Stimulated activated CD8-positive, alpha-beta memory T cell treated with anti-CD3 and anti-CD28 coated beads, Interleukin-4, amount 100 ng/mL, for 24 hours (primary cell): ENCODE results near the gene ERAS.
A peak's percentile ranks its signal among the peaks of the same experiment; 100 is the strongest.
"Not testable (repeated sequence)": the region's sequence is repeated elsewhere in the genome, so short reads cannot be mapped to it uniquely, and the experiment has no call there.

Source experiments
- DNase-seq: peaks from one replicate; pipeline ENCODE4 v3.0.0-alpha.2; 2020; ENCODE audit warnings: low read depth

Gene ERAS

DNA sequence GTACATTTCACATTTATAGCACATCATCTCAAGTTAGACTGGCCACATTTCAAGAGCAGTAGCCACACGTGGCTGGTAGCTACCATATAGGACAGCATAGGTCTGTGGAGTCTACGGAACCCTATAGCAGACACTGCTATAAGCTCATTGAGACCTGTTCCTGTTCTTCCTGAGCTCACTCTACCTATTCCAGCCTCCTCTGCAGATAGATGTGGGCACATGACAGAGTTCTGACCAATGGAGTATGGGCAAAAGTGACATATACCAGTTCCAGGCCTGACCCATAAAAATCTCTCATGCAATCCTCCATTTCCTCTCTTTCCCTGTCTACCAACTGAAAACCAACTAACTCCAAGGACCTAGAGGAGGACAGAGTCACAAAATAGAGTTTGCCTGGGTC lies 28.0 kb upstream of the ERAS start:
- no peak for DNase-seq

GRCh38 chrX:48800574-48801279 lies 25.6 kb upstream of the ERAS start:
- DNase-seq, result no peak

DNA sequence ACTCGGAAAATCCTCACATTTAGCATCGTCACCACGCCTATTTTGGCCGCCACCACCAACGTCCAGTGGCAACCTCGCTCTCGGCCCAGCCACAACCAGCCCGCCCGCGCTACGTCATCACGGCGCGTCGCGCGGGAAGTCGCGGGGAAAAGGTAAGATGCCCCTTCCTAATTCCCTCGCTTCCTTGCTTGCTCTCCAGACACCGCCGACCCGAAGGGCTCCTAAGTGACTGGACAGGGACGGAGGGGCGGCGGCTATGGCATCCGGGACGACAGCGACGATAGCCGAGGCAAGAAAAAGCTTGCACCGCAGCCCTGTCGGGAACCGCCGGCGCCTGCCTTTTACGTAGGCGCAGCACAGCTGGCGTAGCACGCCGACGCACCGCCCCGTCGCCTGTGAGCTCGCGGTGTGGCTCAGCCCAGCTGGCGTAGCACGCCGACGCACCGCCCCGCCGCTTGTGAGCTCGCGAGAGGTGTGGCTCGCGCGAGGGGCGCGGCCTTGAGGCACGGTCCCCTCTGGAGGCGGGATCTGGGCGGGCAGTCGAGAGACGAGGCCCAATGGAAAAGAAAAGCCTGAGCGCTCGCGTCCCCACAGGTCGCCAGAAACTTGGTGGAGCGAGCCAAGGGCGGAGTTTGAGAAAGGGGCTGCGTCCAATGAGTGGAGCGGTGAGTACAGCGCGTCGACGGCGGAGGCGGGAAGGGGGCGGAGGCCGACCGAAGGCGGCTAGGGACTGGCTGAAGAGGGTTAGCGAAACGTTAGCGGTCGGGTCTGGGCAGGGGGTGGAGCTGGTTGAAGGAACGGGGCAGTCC lies 24.8 kb upstream of the ERAS start, which contains the start of gene HDAC6:
Gene HDAC6, plus strand, starts transcription at position 788 of the 809 bp plus-strand sequence. CDS start 626 bp downstream, outside the sequence.
- peak; percentile 87 for DNase-seq

GRCh38 chrX:48802089-48802904 lies 24.0 kb upstream of the ERAS start:
- peak; percentile 61 for DNase-seq

DNA sequence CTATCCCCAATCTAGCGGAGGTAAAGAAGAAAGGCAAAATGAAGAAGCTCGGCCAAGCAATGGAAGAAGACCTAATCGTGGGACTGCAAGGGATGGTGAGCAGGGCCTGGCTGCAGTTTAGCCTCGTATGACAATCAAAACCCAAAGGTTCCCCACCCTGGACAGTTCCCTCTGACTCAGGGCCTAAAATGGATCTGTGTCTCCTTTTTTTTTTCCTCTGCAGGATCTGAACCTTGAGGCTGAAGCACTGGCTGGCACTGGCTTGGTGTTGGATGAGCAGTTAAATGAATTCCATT lies 23.5 kb upstream of the ERAS start:
- DNase-seq, result no peak

GRCh38 chrX:48806081-48806480 lies 20.2 kb upstream of the ERAS start:
- DNase-seq, result no peak

DNA sequence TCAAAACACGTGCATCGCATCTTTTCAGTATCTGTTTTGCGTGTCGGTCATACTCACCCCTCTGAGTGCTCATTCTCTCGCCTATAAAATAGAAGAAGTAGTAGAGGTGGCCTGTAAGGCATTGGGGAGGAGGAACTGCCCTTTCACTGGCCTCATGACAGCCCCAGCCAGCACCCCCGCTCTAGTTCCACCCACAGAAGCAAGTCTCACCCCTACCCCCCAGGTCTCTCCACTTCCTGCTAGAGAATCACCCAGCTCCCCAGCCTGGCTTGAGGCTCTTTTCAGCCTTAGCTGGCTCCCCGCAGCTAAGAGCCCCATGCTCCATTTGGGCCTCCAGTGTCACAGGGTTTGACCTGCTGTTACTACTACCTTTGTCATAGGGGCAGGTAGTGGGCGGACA lies 12.7 kb upstream of the ERAS start:
- no peak for DNase-seq

- no peak for DNase-seq
These were observed 11.6 kb upstream of the ERAS start for GRCh38 chrX:48814722-48815121.

DNA sequence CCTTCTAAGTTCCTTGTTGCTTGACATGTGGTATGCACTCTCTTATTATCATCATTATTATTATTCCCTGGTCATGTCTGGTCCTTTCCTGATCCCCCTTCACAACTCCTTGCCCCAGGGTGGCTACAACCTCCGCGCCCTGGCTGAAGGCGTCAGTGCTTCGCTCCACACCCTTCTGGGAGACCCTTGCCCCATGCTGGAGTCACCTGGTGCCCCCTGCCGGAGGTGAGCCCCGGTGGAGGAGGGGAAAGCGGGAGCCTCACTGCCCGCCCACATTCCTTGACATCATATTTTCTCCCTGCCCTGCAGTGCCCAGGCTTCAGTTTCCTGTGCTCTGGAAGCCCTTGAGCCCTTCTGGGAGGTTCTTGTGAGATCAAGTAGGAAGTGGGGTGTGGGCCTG lies 11.0 kb upstream of the ERAS start:
- no peak for DNase-seq

DNA sequence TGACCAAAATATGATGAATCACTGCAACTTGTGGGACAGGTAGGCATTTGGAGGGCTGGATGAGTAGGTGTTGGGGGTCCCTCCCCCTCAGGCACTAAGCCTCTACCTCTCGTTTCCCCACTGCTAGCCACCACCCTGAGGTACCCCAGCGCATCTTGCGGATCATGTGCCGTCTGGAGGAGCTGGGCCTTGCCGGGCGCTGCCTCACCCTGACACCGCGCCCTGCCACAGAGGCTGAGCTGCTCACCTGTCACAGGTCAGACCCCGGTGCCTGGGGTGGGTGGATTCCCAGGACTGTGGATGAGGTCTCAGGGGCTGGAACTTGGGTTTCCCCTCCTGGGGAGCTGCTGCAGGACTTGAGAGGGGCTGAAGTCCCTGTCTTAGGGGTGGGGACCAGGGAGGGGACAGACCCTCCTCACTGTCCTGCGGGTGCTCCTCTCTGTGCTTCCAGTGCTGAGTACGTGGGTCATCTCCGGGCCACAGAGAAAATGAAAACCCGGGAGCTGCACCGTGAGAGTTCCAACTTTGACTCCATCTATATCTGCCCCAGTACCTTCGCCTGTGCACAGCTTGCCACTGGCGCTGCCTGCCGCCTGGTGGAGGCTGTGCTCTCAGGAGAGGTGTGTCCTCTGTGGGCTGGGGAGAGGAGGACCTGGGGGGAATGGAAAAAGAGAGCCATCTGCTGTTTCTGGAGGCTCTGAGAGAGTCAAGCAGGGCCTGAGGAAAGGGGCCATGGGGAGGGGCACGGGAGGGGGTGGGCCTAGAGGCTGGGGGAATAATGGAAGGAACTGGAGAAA lies 10.1 kb upstream of the ERAS start:
- DNase-seq, result no peak

GRCh38 chrX:48818098-48818497 lies 8.2 kb upstream of the ERAS start:
- DNase-seq, result no peak

DNA sequence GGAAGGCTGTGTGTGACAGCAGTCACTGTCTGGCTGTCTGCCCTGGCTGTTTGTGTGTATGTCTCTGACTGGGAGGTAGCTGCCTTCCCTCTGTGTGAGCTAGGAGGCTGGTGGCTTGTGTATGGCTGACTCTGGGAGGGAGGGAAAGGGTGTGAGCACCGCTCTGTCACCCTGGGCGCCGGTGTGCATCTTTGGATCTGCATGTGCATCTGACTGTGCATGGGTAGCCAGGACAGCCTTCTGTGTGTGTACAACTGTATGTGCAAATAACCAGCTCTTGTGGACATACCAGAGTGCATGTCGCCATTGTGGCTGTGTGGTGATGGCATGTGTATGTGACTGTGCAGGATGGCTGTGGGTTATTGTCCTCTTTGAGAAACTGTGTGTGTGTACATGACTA lies 7.4 kb upstream of the ERAS start:
- DNase-seq, result no peak

- DNase-seq, result not testable (repeated sequence)
These were observed 6.9 kb upstream of the ERAS start for GRCh38 chrX:48819394-48819793.

- DNase-seq, result no peak
These were observed 3.3 kb upstream of the ERAS start for GRCh38 chrX:48823053-48823452.

GRCh38 chrX:48824066-48824465 lies 2.2 kb upstream of the ERAS start:
- no peak for DNase-seq

DNA sequence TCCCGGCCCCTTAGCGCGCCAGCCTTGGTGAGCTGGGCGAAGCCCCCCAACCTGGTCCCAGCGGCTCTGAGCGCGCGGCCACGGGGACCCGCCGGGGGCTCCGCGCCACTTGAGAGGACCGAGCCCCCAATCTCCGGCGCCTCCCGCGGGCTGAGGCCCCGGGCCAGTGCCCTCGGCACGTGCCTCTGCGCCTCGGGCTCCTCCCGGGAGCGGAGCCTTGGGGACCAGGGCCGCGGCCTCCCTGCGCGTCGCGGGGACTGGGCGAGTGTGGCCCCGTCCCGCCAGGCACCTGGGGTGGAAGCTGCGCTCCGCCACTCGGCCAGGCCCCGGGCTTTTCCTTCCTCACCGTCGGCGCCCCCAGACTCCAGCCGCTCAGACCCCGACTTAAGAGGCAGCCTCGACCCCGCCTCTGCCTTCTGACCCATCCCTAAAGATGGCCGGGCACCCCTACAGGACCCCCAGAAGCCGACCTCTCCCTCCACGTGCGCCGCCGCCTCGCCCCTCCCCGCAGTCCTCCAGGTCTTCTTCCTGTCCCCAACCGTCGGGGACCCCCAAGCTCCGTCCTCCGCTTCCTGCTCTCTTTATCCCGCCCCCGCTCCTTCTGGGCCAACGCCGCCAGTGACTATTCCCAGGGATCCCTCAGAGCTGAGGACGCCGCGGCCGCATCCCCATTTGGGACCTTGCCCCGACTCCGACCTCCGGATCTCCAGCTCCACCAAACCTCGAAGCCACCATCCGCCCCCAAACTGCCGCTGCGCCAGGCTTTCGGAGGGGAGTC lies 752 bp downstream of the ERAS start:
- no peak for DNase-seq

- DNase-seq, result no peak
These were observed 1.3 kb downstream of the ERAS start for GRCh38 chrX:48827654-48827968.

DNA sequence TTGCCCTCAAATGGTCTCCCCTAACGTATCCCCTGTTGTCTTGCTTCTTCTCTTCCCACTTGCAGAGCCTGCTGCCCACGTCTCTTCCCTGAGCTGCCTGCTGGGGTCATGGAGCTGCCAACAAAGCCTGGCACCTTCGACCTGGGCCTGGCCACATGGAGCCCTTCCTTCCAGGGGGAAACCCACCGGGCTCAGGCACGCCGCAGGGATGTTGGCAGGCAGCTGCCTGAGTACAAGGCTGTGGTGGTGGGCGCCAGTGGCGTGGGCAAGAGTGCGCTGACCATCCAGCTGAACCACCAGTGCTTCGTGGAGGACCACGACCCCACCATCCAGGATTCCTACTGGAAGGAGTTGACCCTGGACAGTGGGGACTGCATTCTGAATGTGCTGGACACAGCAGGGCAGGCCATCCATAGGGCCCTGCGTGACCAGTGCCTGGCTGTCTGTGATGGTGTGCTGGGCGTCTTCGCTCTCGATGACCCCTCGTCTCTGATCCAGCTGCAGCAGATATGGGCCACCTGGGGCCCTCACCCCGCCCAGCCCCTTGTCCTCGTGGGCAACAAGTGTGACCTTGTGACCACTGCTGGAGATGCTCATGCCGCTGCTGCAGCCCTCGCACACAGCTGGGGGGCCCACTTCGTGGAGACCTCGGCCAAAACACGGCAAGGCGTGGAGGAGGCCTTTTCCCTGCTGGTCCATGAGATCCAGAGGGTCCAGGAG lies 2.9 kb downstream of the ERAS start:
- no peak for DNase-seq

GRCh38 chrX:48831136-48831908 lies 5.0 kb downstream of the ERAS start:
- no peak for DNase-seq

- DNase-seq, result no peak
These were observed 5.6 kb downstream of the ERAS start for GRCh38 chrX:48831909-48832291.
